HepG2 (cell line): ENCODE data around the gene NSL1. TPM values are rescaled to one million over a fixed set of nuclear protein-coding genes. Genes with fewer than 3 reads are reported as not detected.

Source experiments
- CBX1 ChIP-seq: IDR thresholded peaks from one replicate; pipeline ENCODE4 v1.6.1; 2016; ENCODE audit warnings: antibody characterized with exemption, low read depth
- DPF2 ChIP-seq: sonication (generic); formaldehyde crosslinking; IDR thresholded peaks from 2 replicates; pipeline ENCODE4 v1.4.0; 2020; ENCODE audit warnings: mild to moderate bottlenecking, low read depth, missing genetic modification reagents, borderline replicate concordance
- HNF4G ChIP-seq, 2 experiments: sonication (generic) in 1 of 2; formaldehyde crosslinking in 1 of 2; IDR thresholded peaks; 2 replicates each; pipeline versions ENCODE4 v1.4.0 to v1.6.1; 2011 to 2020; ENCODE audit warnings: borderline replicate concordance in 2 of 2, low read depth in 2 of 2, mild to moderate bottlenecking in 2 of 2, low read length in 1 of 2, missing genetic modification reagents in 1 of 2, moderate library complexity in 1 of 2
- KDM6A ChIP-seq: IDR thresholded peaks from 2 replicates; pipeline ENCODE4 v1.6.1; 2016; ENCODE audit warnings: low read depth
- KLF16 ChIP-seq, 2 experiments: sonication (generic) in 1 of 2; formaldehyde crosslinking in 1 of 2; IDR thresholded peaks; 2 replicates each; pipeline versions ENCODE4 v1.6.1 to v1.8.0; 2016 to 2023; ENCODE audit warnings: missing genetic modification reagents in 2 of 2, missing compliant biosample characterization in 1 of 2
- MIER3 ChIP-seq: IDR thresholded peaks from 2 replicates; pipeline ENCODE4 v1.6.1; 2016; ENCODE audit warnings: missing compliant biosample characterization, borderline replicate concordance
- SIN3B ChIP-seq: fragments of 150-350 bp; IDR thresholded peaks from 2 replicates; pipeline ENCODE4 v1.6.1; 2014; ENCODE audit warnings: low read length
- SP140L ChIP-seq: sonication (generic); formaldehyde crosslinking; IDR thresholded peaks from 2 replicates; pipeline ENCODE4 v1.4.0; 2020; ENCODE audit warnings: missing genetic modification reagents, borderline replicate concordance
- ZMYM4 ChIP-seq: sonication (generic); formaldehyde crosslinking; IDR thresholded peaks from 2 replicates; pipeline ENCODE4 v1.8.1; 2023; ENCODE audit warnings: mild to moderate bottlenecking, missing genetic modification reagents
- ZNF160 ChIP-seq: sonication (generic); formaldehyde crosslinking; IDR thresholded peaks from 2 replicates; pipeline ENCODE4 v1.8.0; 2022; ENCODE audit warnings: mild to moderate bottlenecking, inconsistent platforms, missing genetic modification reagents
- ZNF274 ChIP-seq: sonication (generic); formaldehyde crosslinking; IDR thresholded peaks from 2 replicates; pipeline ENCODE4 v1.5.1; 2020; ENCODE audit warnings: mild to moderate bottlenecking, missing genetic modification reagents
- ZNF775 ChIP-seq: sonication (generic); formaldehyde crosslinking; IDR thresholded peaks from 2 replicates; pipeline ENCODE4 v1.4.0; 2020; ENCODE audit warnings: missing genetic modification reagents, mild to moderate bottlenecking, moderate library complexity, borderline replicate concordance
- ZSCAN29 ChIP-seq: sonication (generic); formaldehyde crosslinking; conservative IDR thresholded peaks from 2 replicates; pipeline ENCODE4 v1.4.0; 2020; ENCODE audit warnings: mild to moderate bottlenecking, missing genetic modification reagents
- polyA plus RNA-seq, 8 experiments: library from polyadenylated mRNA; depleted of rRNA in 3 of 8; stranded (reverse) in 7 of 8; unstranded in 1 of 8; fragments of >200 nt; fragmentation: Illumina TruSeq in 4 of 8; extraction: Trizol in 4 of 8; gene quantifications; 2 replicates each; pipeline versions ENCODE4 v1.2.1 to v1.2.3, GENCODE V29; 2011 to 2016; ENCODE audit warnings: low read depth in 4 of 8, missing spikeins in 1 of 8, mixed read lengths in 1 of 8; ENCODE audit not compliant: insufficient read depth in 1 of 8
- total RNA-seq, 5 experiments: library from RNA; depleted of rRNA; stranded (reverse); fragments of >200 nt; fragmentation: Illumina TruSeq; extraction: Trizol; gene quantifications; 2 replicates each; pipeline ENCODE4 v1.2.3, GENCODE V29; 2016; ENCODE audit warnings: low read depth in 1 of 5
- TF ChIP-seq, protein P1 (sequence below): IDR thresholded peaks from 2 replicates; pipeline ENCODE4 v1.6.1; 2016; ENCODE audit warnings: low read depth, missing genetic modification reagents, missing compliant biosample characterization
- TF ChIP-seq, protein P2 (sequence below): sonication (generic); formaldehyde crosslinking; IDR thresholded peaks from 2 replicates; pipeline ENCODE4 v1.5.0; 2020; ENCODE audit warnings: missing genetic modification reagents, mild to moderate bottlenecking, borderline replicate concordance
- TF ChIP-seq, protein P3 (sequence below): sonication (generic); formaldehyde crosslinking; IDR thresholded peaks from 2 replicates; pipeline ENCODE4 v1.8.0; 2022; ENCODE audit warnings: mild to moderate bottlenecking, missing genetic modification reagents, moderate library complexity
- TF ChIP-seq, protein P4 (sequence below): sonication (generic); formaldehyde crosslinking; IDR thresholded peaks from 2 replicates; pipeline ENCODE4 v1.4.0; 2020; ENCODE audit warnings: missing genetic modification reagents

NSL1 gene
- total and polyA plus RNA-seq, 2 of the 13 experiments (the other 11 are each of a cell fraction or from before 2014, with no cell fraction given): 34.5 to 77.4 TPM

DNA sequence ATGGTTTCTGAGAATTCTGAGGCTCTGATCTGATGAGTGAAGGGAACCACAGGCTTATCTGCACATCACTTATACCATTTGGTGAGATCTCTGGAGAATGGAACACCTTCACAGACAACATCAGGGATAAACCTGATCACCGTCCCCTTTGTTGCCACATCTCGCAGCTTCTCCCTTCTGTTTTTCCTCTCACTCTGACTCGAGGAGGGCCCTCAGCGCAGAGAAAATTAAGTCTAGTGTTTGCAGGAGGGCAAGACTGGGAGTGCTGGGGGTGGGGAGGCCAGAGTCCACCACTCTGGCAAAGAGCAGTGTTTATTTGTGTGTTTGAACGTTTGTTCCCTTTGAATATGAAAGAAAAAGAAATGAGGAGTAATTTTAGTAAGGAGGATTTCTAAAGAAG lies 63.0 kb downstream of the NSL1 start (continued):
- TF ChIP-seq, protein P1, sequence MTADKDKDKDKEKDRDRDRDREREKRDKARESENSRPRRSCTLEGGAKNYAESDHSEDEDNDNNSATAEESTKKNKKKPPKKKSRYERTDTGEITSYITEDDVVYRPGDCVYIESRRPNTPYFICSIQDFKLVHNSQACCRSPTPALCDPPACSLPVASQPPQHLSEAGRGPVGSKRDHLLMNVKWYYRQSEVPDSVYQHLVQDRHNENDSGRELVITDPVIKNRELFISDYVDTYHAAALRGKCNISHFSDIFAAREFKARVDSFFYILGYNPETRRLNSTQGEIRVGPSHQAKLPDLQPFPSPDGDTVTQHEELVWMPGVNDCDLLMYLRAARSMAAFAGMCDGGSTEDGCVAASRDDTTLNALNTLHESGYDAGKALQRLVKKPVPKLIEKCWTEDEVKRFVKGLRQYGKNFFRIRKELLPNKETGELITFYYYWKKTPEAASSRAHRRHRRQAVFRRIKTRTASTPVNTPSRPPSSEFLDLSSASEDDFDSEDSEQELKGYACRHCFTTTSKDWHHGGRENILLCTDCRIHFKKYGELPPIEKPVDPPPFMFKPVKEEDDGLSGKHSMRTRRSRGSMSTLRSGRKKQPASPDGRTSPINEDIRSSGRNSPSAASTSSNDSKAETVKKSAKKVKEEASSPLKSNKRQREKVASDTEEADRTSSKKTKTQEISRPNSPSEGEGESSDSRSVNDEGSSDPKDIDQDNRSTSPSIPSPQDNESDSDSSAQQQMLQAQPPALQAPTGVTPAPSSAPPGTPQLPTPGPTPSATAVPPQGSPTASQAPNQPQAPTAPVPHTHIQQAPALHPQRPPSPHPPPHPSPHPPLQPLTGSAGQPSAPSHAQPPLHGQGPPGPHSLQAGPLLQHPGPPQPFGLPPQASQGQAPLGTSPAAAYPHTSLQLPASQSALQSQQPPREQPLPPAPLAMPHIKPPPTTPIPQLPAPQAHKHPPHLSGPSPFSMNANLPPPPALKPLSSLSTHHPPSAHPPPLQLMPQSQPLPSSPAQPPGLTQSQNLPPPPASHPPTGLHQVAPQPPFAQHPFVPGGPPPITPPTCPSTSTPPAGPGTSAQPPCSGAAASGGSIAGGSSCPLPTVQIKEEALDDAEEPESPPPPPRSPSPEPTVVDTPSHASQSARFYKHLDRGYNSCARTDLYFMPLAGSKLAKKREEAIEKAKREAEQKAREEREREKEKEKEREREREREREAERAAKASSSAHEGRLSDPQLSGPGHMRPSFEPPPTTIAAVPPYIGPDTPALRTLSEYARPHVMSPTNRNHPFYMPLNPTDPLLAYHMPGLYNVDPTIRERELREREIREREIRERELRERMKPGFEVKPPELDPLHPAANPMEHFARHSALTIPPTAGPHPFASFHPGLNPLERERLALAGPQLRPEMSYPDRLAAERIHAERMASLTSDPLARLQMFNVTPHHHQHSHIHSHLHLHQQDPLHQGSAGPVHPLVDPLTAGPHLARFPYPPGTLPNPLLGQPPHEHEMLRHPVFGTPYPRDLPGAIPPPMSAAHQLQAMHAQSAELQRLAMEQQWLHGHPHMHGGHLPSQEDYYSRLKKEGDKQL (CRISPR knock-in tag): no peak
- TF ChIP-seq KDM6A (CRISPR knock-in tag): peak; percentile 77
- 0 out of 2 replicates have a peak, but pooled peaks have one; percentile 4 for TF ChIP-seq ZSCAN29
- TF ChIP-seq MIER3 (CRISPR knock-in tag): no peak; the same call in 1 of the 2 replicates
- peak; percentile 94 for TF ChIP-seq ZNF775 (CRISPR knock-in tag)
- TF ChIP-seq ZMYM4 (CRISPR knock-in tag): 0 out of 2 replicates have a peak, but pooled peaks have one; percentile 49
- TF ChIP-seq KLF16 (CRISPR knock-in tag; IDR thresholded peaks at IDR 0.05): peak in 1 of 2 experiments; percentile 50; a peak in 1 of 4 replicates
- TF ChIP-seq, protein P2, sequence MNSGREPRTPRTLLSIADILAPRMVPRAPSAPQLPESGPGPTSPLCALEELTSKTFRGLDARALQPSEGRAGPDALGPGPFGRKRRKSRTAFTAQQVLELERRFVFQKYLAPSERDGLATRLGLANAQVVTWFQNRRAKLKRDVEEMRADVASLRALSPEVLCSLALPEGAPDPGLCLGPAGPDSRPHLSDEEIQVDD (CRISPR knock-in tag): no peak
- TF ChIP-seq CBX1: peak; percentile 34
- no peak for TF ChIP-seq ZNF274 (CRISPR knock-in tag)
- no peak for TF ChIP-seq SIN3B
- TF ChIP-seq, protein P3, sequence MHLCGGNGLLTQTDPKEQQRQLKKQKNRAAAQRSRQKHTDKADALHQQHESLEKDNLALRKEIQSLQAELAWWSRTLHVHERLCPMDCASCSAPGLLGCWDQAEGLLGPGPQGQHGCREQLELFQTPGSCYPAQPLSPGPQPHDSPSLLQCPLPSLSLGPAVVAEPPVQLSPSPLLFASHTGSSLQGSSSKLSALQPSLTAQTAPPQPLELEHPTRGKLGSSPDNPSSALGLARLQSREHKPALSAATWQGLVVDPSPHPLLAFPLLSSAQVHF (CRISPR knock-in tag): no peak
- TF ChIP-seq HNF4G (IDR thresholded peaks at IDR 0.05; ENCODE audit: borderline replicate concordance, low read depth, low read length): peak; percentile 73; the same call in 1 of the 2 replicates
- TF ChIP-seq HNF4G (CRISPR knock-in tag; IDR thresholded peaks at IDR 0.05; ENCODE audit: borderline replicate concordance, low read depth): peak; percentile 69; the same call in 1 of the 2 replicates
- TF ChIP-seq, protein P4, sequence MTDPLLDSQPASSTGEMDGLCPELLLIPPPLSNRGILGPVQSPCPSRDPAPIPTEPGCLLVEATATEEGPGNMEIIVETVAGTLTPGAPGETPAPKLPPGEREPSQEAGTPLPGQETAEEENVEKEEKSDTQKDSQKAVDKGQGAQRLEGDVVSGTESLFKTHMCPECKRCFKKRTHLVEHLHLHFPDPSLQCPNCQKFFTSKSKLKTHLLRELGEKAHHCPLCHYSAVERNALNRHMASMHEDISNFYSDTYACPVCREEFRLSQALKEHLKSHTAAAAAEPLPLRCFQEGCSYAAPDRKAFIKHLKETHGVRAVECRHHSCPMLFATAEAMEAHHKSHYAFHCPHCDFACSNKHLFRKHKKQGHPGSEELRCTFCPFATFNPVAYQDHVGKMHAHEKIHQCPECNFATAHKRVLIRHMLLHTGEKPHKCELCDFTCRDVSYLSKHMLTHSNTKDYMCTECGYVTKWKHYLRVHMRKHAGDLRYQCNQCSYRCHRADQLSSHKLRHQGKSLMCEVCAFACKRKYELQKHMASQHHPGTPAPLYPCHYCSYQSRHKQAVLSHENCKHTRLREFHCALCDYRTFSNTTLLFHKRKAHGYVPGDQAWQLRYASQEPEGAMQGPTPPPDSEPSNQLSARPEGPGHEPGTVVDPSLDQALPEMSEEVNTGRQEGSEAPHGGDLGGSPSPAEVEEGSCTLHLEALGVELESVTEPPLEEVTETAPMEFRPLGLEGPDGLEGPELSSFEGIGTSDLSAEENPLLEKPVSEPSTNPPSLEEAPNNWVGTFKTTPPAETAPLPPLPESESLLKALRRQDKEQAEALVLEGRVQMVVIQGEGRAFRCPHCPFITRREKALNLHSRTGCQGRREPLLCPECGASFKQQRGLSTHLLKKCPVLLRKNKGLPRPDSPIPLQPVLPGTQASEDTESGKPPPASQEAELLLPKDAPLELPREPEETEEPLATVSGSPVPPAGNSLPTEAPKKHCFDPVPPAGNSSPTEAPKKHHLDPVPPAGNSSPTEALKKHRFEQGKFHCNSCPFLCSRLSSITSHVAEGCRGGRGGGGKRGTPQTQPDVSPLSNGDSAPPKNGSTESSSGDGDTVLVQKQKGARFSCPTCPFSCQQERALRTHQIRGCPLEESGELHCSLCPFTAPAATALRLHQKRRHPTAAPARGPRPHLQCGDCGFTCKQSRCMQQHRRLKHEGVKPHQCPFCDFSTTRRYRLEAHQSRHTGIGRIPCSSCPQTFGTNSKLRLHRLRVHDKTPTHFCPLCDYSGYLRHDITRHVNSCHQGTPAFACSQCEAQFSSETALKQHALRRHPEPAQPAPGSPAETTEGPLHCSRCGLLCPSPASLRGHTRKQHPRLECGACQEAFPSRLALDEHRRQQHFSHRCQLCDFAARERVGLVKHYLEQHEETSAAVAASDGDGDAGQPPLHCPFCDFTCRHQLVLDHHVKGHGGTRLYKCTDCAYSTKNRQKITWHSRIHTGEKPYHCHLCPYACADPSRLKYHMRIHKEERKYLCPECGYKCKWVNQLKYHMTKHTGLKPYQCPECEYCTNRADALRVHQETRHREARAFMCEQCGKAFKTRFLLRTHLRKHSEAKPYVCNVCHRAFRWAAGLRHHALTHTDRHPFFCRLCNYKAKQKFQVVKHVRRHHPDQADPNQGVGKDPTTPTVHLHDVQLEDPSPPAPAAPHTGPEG: no peak
- no peak for TF ChIP-seq ZNF160 (CRISPR knock-in tag)
- peak; percentile 33; the same call in 1 of the 2 replicates for TF ChIP-seq DPF2 (CRISPR knock-in tag)
- no peak for TF ChIP-seq SP140L (CRISPR knock-in tag)
